Activated CD8-positive, alpha-beta memory T cell treated with anti-CD3 and anti-CD28 coated beads for 1 hour (primary cell): ENCODE measurements around the gene ANKRD24.
"Not testable (repeated sequence)": the region's sequence is repeated elsewhere in the genome, so short reads cannot be mapped to it uniquely, and the experiment has no call there.

Source experiments
- DNase-seq, 2 donors: peaks; one replicate each; pipeline ENCODE4 v3.0.0-alpha.2; 2020; ENCODE audit warnings: low read depth in 1 of 2; ENCODE audit errors: extremely low read depth in 1 of 2

Gene ANKRD24

GRCh38 chr19:4267101-4267900 lies 84.8 kb downstream of the ANKRD24 start:
- DNase-seq = peak; percentile 28 to 45

- no peak for DNase-seq
These were observed 85.7 kb downstream of the ANKRD24 start for GRCh38 chr19:4267901-4268815.

GRCh38 chr19:4268816-4269430 lies 86.4 kb downstream of the ANKRD24 start:
- no peak for DNase-seq

- DNase-seq = no peak
These were observed 90.4 kb downstream of the ANKRD24 start for GRCh38 chr19:4272894-4273293.

GRCh38 chr19:4274321-4274686 lies 91.8 kb downstream of the ANKRD24 start:
- not testable (repeated sequence) for DNase-seq
